Hippocampal formation (tissue), 2 donors: ENCODE data around the gene NOS3.

ENCODE experiments used
- DNase-seq, 2 donors: peaks; one replicate each; lab custom pipeline; 2025; lab: John Stamatoyannopoulos, UW

NOS3 gene

DNA sequence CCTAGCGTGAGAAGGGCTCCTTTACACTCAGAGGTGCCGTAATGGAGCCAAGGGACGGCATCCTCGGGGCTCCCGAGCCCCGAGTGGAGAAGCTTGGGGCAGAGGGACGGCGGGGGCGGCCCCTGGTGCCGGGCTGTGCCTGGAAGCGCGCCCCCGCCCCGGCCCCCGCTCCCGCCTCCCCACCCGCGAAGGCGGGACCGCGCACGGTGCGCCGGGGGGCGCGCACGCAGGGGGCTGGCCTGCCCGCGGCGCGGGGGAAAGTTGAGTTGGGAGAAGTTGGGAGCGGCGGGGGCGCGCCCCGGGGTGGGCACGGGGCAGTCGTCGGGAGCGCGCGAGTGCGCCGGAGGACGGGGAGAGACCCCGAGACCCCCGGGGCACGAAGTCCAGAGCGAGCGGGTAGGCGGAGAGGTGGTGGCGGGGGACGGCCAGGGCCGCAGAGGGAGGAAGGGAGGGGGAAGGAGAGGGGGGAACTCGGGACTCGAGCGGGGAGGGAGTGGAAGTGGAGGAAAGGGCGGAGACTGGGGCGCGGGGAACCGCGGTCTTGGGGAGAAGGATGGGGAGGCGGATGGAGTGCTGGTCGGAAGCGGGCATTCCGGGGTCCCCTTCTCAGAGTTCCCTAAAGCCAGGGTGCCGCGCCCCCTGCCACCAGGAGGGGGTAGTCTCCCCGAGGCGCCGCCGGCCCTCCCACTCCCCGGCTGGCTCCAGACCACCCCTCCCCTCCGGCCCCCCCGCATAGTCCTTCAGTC is 68.7 kb downstream of the NOS3 start, which contains the start of gene SLC4A2:
TSS of gene SLC4A2 (plus strand) at position 223 of the 746 bp plus-strand sequence. CDS start 2,399 bp downstream, outside the sequence.
- DNase-seq = peak; percentile 84 to 86

DNA sequence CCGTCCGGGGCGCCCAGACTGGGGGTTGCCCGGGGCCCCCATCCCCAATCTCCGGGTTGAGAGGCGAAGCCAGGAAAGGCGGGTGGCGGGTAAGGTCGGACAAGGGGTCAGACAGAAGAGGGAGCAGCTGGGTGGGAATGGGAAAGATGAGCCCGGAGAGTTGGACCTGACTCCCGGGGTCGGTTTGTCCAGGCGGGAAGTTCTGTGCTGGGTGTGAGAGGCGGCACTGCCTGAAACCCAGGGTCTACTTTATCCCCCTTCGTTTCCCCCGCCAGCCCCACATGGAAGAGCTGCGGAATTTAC is 69.2 kb downstream of the NOS3 start:
- no peak for DNase-seq

DNA sequence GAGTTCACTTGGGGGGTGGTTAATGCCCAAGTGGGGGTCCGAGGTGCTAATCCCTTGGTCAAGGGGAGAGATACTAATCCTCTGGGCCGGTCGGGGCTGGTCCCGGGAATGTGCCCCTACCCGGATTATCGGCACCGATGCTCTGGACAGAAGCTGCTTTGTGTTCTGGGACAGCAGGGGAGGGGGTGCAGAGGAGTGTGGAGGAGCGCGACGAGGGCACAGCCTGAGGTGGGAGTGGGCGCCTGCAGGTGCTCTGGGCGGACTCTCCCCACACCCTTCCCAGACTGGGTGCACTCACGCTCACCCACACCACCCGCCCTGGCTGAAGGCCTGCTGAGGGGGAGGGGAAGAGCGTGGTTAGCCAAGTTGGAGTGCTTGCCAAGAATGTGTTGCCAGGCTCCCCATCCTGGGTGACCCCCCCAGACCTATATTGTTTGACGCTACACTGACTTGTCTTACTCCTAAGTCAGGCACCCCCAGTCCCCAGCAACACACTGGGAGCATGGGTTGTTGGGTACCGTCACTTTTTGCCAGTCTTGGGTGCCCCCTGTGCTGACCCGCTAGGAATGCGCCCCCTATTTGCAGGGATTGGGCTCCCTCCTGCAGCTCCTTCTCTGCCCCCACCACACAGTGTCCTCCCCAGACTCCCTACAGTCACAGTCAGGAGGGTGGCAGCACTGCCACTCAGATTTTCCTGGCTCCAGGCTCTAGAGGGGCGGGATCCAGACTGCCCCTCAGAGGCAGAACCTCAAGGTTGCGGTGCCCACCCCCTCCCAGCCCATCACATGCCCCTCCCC is 69.8 kb downstream of the NOS3 start:
- DNase-seq = peak in 1 of 2 donors; percentile 56

DNA sequence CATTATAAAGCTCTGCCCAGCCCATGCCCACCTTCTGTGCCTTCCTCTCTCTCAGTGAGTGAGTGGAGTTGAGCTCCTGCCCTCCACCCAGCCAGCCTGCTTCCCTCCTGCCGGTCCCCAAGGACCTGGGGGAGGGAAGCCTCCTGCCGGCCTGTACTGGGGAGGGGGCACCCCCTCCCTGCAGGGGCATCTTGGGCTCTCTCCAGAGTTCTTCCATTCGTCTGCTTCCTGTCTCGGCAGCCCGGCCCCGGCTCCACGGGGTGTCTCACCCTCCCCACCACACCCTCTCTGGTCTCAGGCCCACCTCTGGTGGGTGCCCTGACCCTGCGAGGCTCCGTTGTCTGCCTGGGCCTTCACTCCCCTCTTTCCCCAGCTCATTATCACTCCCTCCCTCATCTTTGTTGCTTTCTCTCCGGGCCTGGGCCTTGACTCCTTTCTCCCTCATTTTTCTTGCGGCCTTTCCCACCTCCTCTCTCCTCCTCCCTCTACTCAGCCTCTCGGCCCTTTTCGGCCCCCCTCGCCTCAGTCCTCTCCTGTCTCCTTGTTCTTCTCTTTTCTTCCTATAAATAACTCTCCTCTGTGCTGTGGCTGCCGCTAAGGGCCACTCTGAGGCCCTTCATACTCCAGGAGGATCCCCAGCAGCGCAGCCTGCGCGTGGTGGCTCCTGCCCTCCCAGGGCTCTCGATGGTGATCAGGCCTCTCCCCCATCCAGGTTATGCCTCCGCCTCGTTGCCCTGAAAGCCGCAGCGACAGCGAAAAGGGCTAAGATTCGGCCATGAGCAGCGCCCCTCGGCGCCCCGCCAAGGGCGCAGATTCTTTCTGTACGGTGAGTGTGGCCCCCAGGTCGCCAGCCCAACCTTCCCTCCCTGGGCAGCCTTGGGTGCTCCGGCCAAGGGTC is 70.6 kb downstream of the NOS3 start:
- no peak for DNase-seq

DNA sequence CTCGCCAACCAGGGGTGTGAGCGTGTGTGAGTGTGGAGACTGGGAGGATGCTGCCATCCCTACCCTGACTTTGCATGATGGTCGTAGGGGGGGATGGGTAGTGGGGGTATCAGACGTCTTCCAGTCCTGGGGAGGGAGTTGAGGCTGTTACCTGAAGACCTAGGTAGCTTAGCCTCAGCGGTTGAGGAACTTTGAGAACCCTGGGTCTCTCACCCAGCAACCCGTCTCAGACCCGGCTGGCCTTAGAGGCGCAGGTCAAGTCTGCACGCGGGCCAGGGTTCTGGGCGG is 71.2 kb downstream of the NOS3 start:
- DNase-seq = no peak

DNA sequence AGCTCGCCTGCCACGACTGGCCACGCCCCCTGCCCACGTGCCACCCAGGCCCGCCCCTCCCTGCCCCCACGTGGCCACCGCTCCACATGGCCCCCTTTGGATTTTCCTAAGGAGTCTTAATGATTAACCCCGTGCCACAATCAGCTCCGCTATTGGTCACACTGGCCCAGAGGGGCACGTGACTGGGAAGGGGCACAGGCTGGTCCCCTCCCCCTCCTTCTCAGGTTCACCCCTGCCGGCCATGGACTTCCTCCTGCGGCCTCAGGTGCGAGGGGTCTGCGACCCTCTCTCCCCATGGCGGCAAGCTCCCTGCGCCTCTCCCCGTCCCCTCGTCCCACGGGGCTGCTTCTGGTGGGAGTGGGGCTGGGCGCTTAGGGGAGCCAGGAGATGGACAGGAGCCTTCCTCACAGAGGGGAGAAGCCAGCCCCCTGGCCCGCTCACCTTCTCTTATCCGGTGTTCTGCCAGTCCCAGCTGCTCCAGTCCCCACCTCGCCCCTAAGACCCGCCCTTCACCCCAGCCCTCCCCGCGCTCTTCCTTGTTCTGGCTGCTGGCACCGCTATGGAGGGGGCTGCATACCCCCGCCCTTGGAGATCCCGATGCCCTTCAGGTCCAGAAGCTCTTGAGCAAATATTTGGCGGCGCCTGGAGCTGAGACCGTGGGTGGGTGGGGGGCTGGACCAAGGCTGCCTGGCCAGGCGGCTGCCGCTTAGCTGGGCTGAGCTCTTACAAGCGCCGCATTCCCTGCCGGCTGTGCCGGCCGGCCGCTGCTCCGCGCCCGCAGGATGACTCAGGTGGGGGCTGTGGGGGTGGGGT is 71.8 kb downstream of the NOS3 start:
- no peak for DNase-seq

DNA sequence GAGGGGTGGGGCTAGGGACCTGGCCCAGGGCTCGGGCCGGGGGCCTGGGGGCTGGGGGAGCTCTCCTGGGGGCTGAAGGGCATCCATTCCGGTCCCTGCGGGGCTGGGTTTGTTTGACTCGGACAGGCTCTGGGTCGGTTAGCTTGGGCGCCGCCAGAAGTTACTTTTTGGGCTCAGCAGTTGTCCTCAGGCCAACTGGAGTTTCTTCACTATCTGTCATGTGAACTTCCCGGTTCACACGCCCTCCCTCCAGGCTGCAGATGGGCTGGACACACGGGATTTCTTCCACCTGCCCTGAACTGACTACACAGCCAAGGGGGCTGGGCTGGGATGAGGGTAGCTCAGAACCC is 72.4 kb downstream of the NOS3 start:
- no peak for DNase-seq
